OCI-LY7 (cell line): ENCODE measurements around the gene TNRC6C.

Experiments
- CTCF ChIP-seq: fragments of 200-600 bp; sonication (generic); conservative IDR thresholded peaks from 2 replicates; pipeline ENCODE4 v1.5.1; 2014; ENCODE audit warnings: mild to moderate bottlenecking, antibody characterized with exemption, low read length, moderate library complexity, mixed read lengths
- EZH2phosphoT487 ChIP-seq: fragments of 200-600 bp; sonication (generic); IDR thresholded peaks from 2 replicates; pipeline ENCODE4 v1.6.1; 2018; ENCODE audit warnings: low read depth, borderline replicate concordance, mild to moderate bottlenecking, mixed run types, antibody characterized with exemption, low read length, moderate library complexity, mixed read lengths

- TF ChIP-seq CTCF (no peak), EZH2phosphoT487 (no peak)
Observed at GRCh38 chr17:78029697-78030096, 71.2 kb downstream of the TNRC6C start.
